ENCODE results near the gene ARHGAP26. TPM values are rescaled to one million over a fixed set of nuclear protein-coding genes. Genes with fewer than 3 reads are reported as not detected.

The ARHGAP26 gene
- total RNA-seq, 1 experiment from 2014 or later: 65.5 TPM

DNA sequence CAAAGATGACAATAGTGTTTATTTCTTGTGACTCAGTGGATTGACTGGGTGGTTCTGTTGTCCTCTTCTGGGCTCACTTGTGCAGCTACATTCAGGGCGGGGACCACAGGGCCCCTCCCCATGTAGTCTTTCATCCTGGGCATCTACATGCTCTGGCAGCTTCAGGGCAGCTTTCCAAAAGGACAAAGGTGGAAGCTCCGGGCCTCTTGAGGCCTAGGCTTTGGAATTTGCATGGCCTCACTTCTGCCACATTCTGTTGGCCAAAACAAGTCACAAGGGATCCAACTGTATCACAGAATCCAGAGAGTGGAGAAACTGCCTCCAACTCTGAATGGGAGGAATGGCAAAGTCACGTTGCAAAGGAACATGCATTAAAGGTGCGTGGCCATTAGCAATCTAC is 64.3 kb downstream of the ARHGAP26 start:
- intact Hi-C loops (cut with micrococcal nuclease; ENCODE audit: unreplicated experiment) (no loop called here), in situ Hi-C loops (cut with HindIII; ENCODE audit: low pct_unique_long_range_greater_than_20kb, low sequenced_read_pairs) (no loop called here)
- Histone ChIP-seq H3K27ac (ENCODE audit: low read length) (no peak overlapping the region; the same call in 1 of the 2 replicates), H3K4me1 (ENCODE audit: control insufficient read depth, insufficient read depth, low read length) (peaks cover 57% of the 10 kb centered on the region), H3K27me3 (ENCODE audit: control insufficient read depth, insufficient read depth, low read length) (no peaks in the 10 kb centered on the region), H3K36me3 (ENCODE audit: control insufficient read depth, insufficient read depth, low read length) (no peaks in the 10 kb centered on the region), H3K9me3 (ENCODE audit: control insufficient read depth, insufficient read depth, low read depth, low read length) (no peaks in the 10 kb centered on the region), H3K4me3 (ENCODE audit: low read depth in 2 of 2, low read length in 2 of 2) (no peak overlapping the region)
- TF ChIP-seq, protein P1, sequence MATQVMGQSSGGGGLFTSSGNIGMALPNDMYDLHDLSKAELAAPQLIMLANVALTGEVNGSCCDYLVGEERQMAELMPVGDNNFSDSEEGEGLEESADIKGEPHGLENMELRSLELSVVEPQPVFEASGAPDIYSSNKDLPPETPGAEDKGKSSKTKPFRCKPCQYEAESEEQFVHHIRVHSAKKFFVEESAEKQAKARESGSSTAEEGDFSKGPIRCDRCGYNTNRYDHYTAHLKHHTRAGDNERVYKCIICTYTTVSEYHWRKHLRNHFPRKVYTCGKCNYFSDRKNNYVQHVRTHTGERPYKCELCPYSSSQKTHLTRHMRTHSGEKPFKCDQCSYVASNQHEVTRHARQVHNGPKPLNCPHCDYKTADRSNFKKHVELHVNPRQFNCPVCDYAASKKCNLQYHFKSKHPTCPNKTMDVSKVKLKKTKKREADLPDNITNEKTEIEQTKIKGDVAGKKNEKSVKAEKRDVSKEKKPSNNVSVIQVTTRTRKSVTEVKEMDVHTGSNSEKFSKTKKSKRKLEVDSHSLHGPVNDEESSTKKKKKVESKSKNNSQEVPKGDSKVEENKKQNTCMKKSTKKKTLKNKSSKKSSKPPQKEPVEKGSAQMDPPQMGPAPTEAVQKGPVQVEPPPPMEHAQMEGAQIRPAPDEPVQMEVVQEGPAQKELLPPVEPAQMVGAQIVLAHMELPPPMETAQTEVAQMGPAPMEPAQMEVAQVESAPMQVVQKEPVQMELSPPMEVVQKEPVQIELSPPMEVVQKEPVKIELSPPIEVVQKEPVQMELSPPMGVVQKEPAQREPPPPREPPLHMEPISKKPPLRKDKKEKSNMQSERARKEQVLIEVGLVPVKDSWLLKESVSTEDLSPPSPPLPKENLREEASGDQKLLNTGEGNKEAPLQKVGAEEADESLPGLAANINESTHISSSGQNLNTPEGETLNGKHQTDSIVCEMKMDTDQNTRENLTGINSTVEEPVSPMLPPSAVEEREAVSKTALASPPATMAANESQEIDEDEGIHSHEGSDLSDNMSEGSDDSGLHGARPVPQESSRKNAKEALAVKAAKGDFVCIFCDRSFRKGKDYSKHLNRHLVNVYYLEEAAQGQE (IDR thresholded peaks at IDR 0.05; ENCODE audit: insufficient read depth in 1 of 2, low read depth in 2 of 2, low read length in 1 of 2): no peak
- TF ChIP-seq SIN3A (IDR thresholded peaks at IDR 0.05; ENCODE audit: borderline replicate concordance, insufficient read depth, low read depth, low read length): no peak
- ATAC-seq (no peak), DNase-seq (ENCODE audit: low read depth, low spot score) (no peak)
- CTCF ChIA-PET: no interaction called here
- POLR2A ChIA-PET: no interaction called here
- no TSS peak for BruUV-seq (replicated peaks)

DNA sequence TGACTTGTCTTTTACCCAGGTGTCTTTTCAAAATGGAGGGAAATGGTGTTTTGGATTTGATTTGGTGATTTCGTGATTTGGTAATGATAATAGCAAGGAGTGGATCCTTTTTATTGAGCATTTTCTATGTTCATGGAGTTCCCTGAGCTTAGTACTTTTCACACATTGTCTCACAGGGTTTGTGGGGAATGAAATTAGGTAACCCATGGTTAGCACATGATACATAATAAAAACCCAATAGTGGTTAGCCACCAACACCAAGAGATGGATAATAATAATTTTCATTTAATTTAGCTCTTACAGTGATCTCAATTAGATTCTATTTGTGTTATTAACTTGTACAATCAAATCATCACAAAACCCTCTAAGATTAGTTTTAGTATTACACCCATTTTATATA is 65.4 kb downstream of the ARHGAP26 start:
- Histone ChIP-seq H3K9me3 (ENCODE audit: control insufficient read depth, insufficient read depth, low read depth, low read length) (no peaks in the 10 kb centered on the region), H3K36me3 (ENCODE audit: control insufficient read depth, insufficient read depth, low read length) (no peaks in the 10 kb centered on the region), H3K27ac (ENCODE audit: low read length) (no peak overlapping the region), H3K4me1 (ENCODE audit: control insufficient read depth, insufficient read depth, low read length) (peaks cover 52% of the 10 kb centered on the region), H3K4me3 (ENCODE audit: low read depth in 2 of 2, low read length in 2 of 2) (no peak overlapping the region), H3K27me3 (ENCODE audit: control insufficient read depth, insufficient read depth, low read length) (no peaks in the 10 kb centered on the region)
- POLR2A ChIA-PET: no interaction called here
- no TSS peak for BruUV-seq (replicated peaks)
- CTCF ChIA-PET: no interaction called here
- TF ChIP-seq, protein P1 (IDR thresholded peaks at IDR 0.05; ENCODE audit: insufficient read depth in 1 of 2, low read depth in 2 of 2, low read length in 1 of 2): no peak
- TF ChIP-seq POLR2AphosphoS5 (IDR thresholded peaks at IDR 0.05; ENCODE audit: low read depth, low read length) (no peak), SIN3A (IDR thresholded peaks at IDR 0.05; ENCODE audit: borderline replicate concordance, insufficient read depth, low read depth, low read length) (no peak), TCF7L2 (IDR thresholded peaks at IDR 0.05; ENCODE audit: low read depth, low read length) (no peak)
- TF ChIP-seq, protein P2, sequence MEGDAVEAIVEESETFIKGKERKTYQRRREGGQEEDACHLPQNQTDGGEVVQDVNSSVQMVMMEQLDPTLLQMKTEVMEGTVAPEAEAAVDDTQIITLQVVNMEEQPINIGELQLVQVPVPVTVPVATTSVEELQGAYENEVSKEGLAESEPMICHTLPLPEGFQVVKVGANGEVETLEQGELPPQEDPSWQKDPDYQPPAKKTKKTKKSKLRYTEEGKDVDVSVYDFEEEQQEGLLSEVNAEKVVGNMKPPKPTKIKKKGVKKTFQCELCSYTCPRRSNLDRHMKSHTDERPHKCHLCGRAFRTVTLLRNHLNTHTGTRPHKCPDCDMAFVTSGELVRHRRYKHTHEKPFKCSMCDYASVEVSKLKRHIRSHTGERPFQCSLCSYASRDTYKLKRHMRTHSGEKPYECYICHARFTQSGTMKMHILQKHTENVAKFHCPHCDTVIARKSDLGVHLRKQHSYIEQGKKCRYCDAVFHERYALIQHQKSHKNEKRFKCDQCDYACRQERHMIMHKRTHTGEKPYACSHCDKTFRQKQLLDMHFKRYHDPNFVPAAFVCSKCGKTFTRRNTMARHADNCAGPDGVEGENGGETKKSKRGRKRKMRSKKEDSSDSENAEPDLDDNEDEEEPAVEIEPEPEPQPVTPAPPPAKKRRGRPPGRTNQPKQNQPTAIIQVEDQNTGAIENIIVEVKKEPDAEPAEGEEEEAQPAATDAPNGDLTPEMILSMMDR (IDR thresholded peaks at IDR 0.05): no peak
- no peak for DNase-seq (ENCODE audit: low read depth, low spot score)
- in situ Hi-C loops (cut with HindIII; ENCODE audit: low pct_unique_long_range_greater_than_20kb, low sequenced_read_pairs): no loop called here
- no peak for ATAC-seq
- intact Hi-C loops (cut with micrococcal nuclease; ENCODE audit: unreplicated experiment): no loop called here
